ENCODE measurements around the gene ZNF687.

- no peak for TF ChIP-seq CTCF (conservative IDR thresholded peaks at IDR 0.05; ENCODE audit: low read depth, low read length)
- no peak for TF ChIP-seq RFX5 (IDR thresholded peaks at IDR 0.05; ENCODE audit: low read depth, low read length)
- TF ChIP-seq POLR2A (IDR thresholded peaks at IDR 0.05; ENCODE audit: low read depth, low read length), result no peak
- no peak for TF ChIP-seq SMC3 (IDR thresholded peaks at IDR 0.05; ENCODE audit: low read depth, low read length)
- no peak for TF ChIP-seq USF2 (IDR thresholded peaks at IDR 0.05; ENCODE audit: low read depth, low read length)
- no peak for TF ChIP-seq MXI1 (IDR thresholded peaks at IDR 0.05; ENCODE audit: borderline replicate concordance, low read depth, low read length)
- TF ChIP-seq NFE2L2 (IDR thresholded peaks at IDR 0.05; ENCODE audit: low read depth, low read length), result no peak
- no peak for TF ChIP-seq RCOR1 (IDR thresholded peaks at IDR 0.05; ENCODE audit: insufficient replicate concordance, low read length)
- no peak for TF ChIP-seq MAFK (IDR thresholded peaks at IDR 0.05; ENCODE audit: low read depth, low read length)
- no peak for TF ChIP-seq MAZ (IDR thresholded peaks at IDR 0.05; ENCODE audit: borderline replicate concordance, low read depth, low read length)
- no peak for TF ChIP-seq CEBPB (IDR thresholded peaks at IDR 0.05; ENCODE audit: low read depth, low read length)
- TF ChIP-seq BHLHE40 (IDR thresholded peaks at IDR 0.05; ENCODE audit: low read depth, low read length), result no peak
These were observed 28.9 kb downstream of the ZNF687 start for GRCh38 chr1:151311011-151311410.

Data from IMR-90 (cell line).